BE2C (cell line): ENCODE results near the gene GTF2H4.
"Not testable (repeated sequence)": the region's sequence is repeated elsewhere in the genome, so short reads cannot be mapped to it uniquely, and the experiment has no call there.

Experiments used
- DNase-seq: peaks from one replicate; pipeline ENCODE4 v3.0.0-alpha.2; 2020
- H3K27me3 ChIP-seq: fragments of 250-450 bp; sonication (Bioruptor Pico); 2 replicates; pipeline ENCODE4 v1.5.1; 2020; ENCODE audit warnings: mild to moderate bottlenecking
- H3K36me3 ChIP-seq: fragments of 250-450 bp; sonication (Bioruptor Pico); 2 replicates; pipeline ENCODE4 v1.5.1; 2020; ENCODE audit warnings: mild to moderate bottlenecking
- H3K4me1 ChIP-seq: fragments of 250-450 bp; sonication (Bioruptor Pico); 2 replicates; pipeline ENCODE4 v1.5.1; 2020
- H3K4me3 ChIP-seq: 2 replicates; pipeline ENCODE4 v1.5.1; 2011; ENCODE audit warnings: low read depth, low read length
- H3K9me3 ChIP-seq: fragments of 250-450 bp; sonication (Bioruptor Pico); 2 replicates; pipeline ENCODE4 v1.5.1; 2020
- TF ChIP-seq, protein P1 (sequence below): IDR thresholded peaks from 2 replicates; pipeline ENCODE4 v1.5.1; 2012; ENCODE audit warnings: mild to moderate bottlenecking, low read depth, low read length

Gene GTF2H4

DNA sequence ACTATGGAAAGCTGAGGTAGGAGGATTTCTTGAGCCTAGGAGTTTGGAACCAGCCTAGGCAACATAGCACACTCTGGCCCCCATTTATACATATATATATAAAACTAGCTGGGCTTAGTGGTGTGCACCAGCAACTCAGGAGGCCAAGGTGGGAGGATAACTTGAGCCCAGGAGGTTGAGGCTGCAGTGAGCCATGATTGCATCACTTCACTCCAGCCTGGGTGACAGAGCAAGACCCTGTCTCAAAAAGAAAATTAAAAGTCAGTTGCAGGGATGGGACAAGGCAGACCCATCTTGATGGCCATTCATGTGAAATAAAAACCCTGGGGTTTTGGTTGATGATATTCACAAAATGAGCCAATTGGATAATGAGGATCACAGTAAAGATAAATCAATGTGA lies 6.6 kb upstream of the GTF2H4 start:
- no peak for DNase-seq
- no peaks in the 10 kb centered on the region for H3K4me1 ChIP-seq
- H3K27me3 ChIP-seq: no peaks in the 10 kb centered on the region
- TF ChIP-seq, protein P1, sequence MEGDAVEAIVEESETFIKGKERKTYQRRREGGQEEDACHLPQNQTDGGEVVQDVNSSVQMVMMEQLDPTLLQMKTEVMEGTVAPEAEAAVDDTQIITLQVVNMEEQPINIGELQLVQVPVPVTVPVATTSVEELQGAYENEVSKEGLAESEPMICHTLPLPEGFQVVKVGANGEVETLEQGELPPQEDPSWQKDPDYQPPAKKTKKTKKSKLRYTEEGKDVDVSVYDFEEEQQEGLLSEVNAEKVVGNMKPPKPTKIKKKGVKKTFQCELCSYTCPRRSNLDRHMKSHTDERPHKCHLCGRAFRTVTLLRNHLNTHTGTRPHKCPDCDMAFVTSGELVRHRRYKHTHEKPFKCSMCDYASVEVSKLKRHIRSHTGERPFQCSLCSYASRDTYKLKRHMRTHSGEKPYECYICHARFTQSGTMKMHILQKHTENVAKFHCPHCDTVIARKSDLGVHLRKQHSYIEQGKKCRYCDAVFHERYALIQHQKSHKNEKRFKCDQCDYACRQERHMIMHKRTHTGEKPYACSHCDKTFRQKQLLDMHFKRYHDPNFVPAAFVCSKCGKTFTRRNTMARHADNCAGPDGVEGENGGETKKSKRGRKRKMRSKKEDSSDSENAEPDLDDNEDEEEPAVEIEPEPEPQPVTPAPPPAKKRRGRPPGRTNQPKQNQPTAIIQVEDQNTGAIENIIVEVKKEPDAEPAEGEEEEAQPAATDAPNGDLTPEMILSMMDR: no peak
- H3K36me3 ChIP-seq: no peaks in the 10 kb centered on the region
- no peak overlapping the region for H3K4me3 ChIP-seq
- H3K9me3 ChIP-seq: no peaks in the 10 kb centered on the region

DNA sequence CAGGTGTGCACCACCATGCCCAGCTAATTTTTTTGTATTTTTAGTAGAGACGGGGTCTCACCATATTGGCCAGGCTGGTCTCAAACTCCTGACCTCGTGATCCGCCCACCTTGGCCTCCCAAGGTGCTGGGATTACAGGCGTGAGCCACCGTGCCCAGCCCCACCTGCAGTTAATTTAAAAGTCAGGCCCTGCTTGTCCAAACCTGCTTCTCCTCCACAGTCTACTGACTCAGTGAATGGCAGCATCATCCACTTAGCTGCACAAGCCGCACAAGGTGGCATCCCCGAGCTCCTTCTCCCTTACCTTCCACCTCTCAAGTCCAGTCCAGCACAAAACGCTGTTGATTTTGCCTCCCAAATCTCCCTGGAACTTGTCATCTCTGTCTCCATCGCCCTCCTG lies 5.8 kb upstream of the GTF2H4 start:
- H3K27me3 ChIP-seq, H3K4me1 ChIP-seq, H3K4me3 ChIP-seq, H3K36me3 ChIP-seq, DNase-seq, H3K9me3 ChIP-seq: not testable (repeated sequence)

- TF ChIP-seq, protein P1: no peak
- no peaks in the 10 kb centered on the region for H3K4me1 ChIP-seq
- no peak overlapping the region for H3K4me3 ChIP-seq
- DNase-seq: no peak
- no peaks in the 10 kb centered on the region for H3K9me3 ChIP-seq
- no peaks in the 10 kb centered on the region for H3K36me3 ChIP-seq
- H3K27me3 ChIP-seq: no peaks in the 10 kb centered on the region
Measured at GRCh38 chr6:30902709-30903108, 5.3 kb upstream of the GTF2H4 start.

GRCh38 chr6:30903236-30903635 lies 4.8 kb upstream of the GTF2H4 start:
- H3K27me3 ChIP-seq: no peaks in the 10 kb centered on the region
- no peak for DNase-seq
- H3K9me3 ChIP-seq: no peaks in the 10 kb centered on the region
- TF ChIP-seq, protein P1: no peak
- H3K4me1 ChIP-seq: no peaks in the 10 kb centered on the region
- no peaks in the 10 kb centered on the region for H3K36me3 ChIP-seq
- H3K4me3 ChIP-seq: no peak overlapping the region

GRCh38 chr6:30907290-30907757 lies 683 bp upstream of the GTF2H4 start:
- H3K4me3 ChIP-seq: peak overlapping the region; percentile 99
- H3K36me3 ChIP-seq, H3K4me1 ChIP-seq, H3K27me3 ChIP-seq, H3K9me3 ChIP-seq, DNase-seq: not testable (repeated sequence)

DNA sequence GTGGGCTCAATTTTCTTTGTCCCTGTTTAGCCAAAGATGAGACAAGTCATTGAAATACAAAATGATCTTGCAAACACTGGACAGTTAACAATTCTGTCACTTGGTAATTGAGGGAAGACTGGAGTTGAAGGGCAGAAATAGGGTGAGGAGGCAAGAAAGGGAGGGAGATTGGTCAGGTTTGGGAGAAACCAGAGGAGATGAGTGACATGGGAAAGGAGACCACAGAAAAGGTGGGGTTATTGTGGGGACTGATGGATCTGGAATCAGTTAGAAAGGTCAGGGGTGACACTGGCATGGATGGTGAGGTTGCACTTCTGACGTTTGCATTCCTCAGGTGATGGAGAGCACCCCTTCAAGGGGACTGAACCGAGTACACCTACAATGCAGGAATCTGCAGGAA lies 693 bp downstream of the GTF2H4 start:
- H3K9me3 ChIP-seq: no peaks in the 10 kb centered on the region

GRCh38 chr6:30910473-30910872 lies 2.5 kb downstream of the GTF2H4 start:
- H3K4me3 ChIP-seq, DNase-seq, H3K4me1 ChIP-seq, H3K9me3 ChIP-seq, H3K27me3 ChIP-seq, H3K36me3 ChIP-seq: not testable (repeated sequence)

More for the DNA sequence above, 693 bp downstream of the GTF2H4 start:
- peaks cover 7% of the 10 kb centered on the region for H3K36me3 ChIP-seq
- no peaks in the 10 kb centered on the region for H3K4me1 ChIP-seq
- peak overlapping the region; percentile 99 for H3K4me3 ChIP-seq
- TF ChIP-seq, protein P1: no peak
- DNase-seq: no peak
- no peaks in the 10 kb centered on the region for H3K27me3 ChIP-seq
